HCT116 (cell line): ENCODE results near the gene MCUR1.
"Not testable (repeated sequence)": the region's sequence is repeated elsewhere in the genome, so short reads cannot be mapped to it uniquely, and the experiment has no call there.

Source experiments
- CTCF ChIP-seq, 3 experiments: fragments of 200-600 bp in 1 of 3; sonication (generic) in 1 of 3; IDR thresholded peaks in 2 of 3; conservative IDR thresholded peaks in 1 of 3; 2 replicates each; pipeline ENCODE4 v1.5.1; 2012 to 2017; ENCODE audit warnings: low read depth in 2 of 3, low read length in 2 of 3, antibody characterized with exemption in 1 of 3, borderline replicate concordance in 1 of 3, control low read depth in 1 of 3, mild to moderate bottlenecking in 1 of 3, mixed read lengths in 1 of 3, mixed run types in 1 of 3, moderate library complexity in 1 of 3; ENCODE audit not compliant: insufficient read depth in 1 of 3
- MAX ChIP-seq: IDR thresholded peaks from 2 replicates; pipeline ENCODE4 v1.6.1; 2012
- YY1 ChIP-seq: IDR thresholded peaks from 2 replicates; pipeline ENCODE4 v1.6.1; 2011; ENCODE audit warnings: low read length, low read depth, moderate library complexity, mild to moderate bottlenecking; ENCODE audit not compliant: insufficient replicate concordance; ENCODE audit errors: extremely low read depth

- TF ChIP-seq YY1; MAX; CTCF (IDR thresholded peaks at IDR 0.05 in 2 of 3, conservative IDR thresholded peaks at IDR 0.05 in 1 of 3; ENCODE audit: borderline replicate concordance in 1 of 3, insufficient read depth in 1 of 3, low read depth in 2 of 3, low read length in 2 of 3): not testable (repeated sequence)
Observed at GRCh38 chr6:13828656-13829301, 14.4 kb upstream of the MCUR1 start.
